GM19023 (cell line): ENCODE measurements around the gene TEAD3.

ENCODE experiments used
- ATAC-seq: cut with Tn5 transposase; IDR thresholded peaks from one replicate; pipeline ENCODE4 v1.9.1; 2021; ENCODE audit warnings: mild to moderate bottlenecking, moderate library complexity; ENCODE audit not compliant: unreplicated experiment

TEAD3 gene

DNA sequence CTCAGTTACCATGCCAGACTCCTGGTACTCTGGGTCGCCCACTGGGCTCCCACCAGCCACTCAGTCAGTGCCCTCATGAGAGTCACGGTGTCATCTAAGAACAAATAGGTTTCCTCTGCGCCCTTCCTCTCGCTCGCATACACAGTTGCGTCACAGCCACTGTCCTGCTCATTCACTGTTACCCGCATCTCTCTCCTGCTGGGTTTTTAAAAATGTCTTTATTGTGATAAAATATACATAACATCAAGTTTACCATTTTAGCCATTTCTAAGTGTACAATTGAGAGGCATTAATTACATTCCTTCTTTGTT lies 4.0 kb downstream of the TEAD3 start:
- no peak for ATAC-seq

GRCh38 chr6:35492258-35492973 lies 4.5 kb downstream of the TEAD3 start:
- no peak for ATAC-seq

DNA sequence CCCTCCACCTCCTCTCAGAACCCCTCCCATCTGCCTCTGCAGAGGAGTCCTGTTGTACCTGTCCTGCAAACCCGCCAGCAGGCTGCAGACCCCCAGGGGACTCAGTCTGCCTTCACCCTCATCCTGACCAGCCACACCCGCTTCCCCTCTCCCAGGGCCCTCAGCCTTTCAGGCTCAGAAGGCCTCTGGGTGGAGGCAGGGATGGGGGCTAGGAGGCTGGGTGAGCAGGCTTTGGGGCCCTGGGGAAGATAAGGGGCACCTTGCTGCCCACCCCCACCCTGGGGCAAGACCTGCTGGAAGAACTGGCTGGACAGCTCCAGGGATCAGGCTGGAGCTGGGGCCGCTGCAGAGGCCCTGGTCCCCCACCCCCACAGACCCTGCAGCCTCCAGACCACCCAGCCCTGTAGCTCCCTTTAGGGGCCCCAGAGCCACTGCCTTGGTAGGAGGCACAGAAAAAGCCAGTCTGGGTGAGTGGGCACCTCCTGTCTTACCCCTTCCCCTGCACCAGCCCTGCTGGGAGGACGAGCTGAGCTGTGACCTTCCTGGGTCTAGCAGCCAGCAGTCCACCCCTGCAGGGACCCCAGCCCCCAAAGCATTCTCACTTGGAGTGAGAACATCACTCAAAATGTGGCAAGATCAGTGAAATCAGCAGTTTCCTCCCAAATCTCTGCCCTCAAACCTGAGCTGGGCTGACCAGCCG lies 5.2 kb downstream of the TEAD3 start:
- no peak for ATAC-seq

DNA sequence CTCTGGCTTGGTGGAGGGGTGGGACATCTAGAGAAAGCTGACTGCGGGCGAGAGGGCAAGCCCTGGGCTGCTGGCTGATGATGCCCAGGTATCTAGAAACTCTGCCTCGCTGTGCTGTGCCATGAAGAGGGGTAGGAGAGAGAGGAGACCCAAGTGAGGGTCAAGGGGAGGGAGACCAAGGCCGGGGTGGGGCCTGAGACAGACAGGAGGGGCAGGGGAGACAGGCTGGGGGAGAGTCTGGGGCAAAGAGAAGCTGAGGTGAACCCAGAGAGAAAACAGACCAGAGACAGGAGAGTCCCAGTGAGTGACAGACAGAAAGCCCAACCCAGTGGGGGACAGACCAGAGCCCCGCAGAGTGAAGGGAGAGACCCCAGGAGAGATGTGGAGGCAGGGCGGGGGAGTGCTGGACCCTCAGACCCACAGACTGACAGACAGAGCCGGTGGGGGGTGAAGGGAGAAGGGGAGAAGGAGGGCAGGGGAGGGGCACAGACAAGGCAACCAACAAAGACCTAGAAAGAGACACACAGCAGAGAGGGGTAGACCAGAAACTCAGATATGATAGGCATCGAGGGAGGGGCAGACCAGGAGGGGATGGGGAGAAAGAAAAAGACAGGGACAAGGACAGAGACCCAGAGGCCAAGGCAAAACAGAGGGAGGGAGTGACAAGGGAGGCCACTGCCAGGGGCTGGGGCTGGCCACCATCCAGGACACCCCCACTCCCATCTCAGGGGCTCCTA lies 5.9 kb downstream of the TEAD3 start:
- ATAC-seq = no peak

- no peak for ATAC-seq
Measured at GRCh38 chr6:35489995-35490791, 6.7 kb downstream of the TEAD3 start.

- ATAC-seq = no peak
Measured at GRCh38 chr6:35489066-35489465, 7.8 kb downstream of the TEAD3 start.

DNA sequence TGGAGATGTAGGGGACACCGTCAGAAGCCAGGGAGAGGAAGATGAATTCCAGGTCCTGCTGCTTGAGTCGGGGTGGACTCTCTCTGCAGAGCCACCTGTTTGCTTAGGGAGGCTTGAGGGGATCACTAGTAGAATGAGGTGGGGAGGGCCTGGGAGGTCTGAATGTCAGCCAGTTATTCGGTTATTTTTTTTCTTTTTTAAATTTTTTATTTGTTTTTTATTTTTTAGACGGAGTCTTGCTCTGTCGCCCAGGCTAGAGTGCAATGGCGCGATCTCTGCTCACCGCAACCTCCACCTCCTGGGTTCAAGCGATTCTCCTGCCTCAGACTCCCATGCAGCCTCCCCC lies 8.4 kb downstream of the TEAD3 start:
- ATAC-seq = no peak

GRCh38 chr6:35487658-35488516 lies 9.0 kb downstream of the TEAD3 start:
- no peak for ATAC-seq

DNA sequence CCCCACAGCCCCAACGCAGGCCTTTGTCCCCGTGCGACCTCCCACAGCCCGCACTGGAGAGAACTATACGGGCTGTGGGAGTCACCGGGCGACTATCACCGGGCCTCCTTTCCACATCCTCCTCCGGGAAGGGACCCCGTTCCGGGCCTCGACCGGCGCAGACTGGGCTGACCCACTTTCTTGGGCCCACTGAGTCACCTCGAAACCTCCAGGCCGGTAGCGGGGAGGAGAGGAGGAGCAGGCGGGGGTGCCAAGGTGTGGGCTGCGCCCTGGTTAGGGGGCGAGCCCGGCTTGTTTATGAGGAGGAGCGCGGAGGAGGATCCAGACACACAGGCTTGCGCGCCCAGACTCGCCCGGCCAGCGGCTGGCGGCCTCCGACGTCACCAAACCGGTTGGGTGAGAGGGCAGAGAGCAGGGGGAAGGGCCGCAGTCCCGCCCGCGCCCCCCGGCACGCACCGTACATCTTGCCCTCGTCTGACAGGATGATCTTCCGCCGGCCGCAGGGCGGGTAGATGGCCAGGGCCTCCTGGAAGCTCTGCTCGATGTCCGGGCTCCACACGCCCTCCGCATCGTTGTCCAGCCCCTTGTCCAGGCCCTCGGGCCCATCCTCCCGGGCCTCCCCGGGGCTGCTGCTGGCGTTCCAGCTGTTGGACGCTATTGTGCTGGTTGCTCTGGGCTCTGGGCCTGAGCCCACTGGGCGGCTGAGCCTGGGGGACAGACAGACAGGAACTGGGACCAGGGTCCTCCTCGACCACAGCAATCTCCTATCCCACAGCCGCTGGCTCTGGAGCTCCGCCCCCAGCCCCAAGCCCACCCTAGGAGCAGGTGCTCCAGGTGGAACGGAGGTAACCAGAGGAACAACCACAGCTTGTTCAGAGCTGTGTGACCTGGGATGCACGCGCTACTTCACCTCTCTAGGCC lies 10.6 kb downstream of the TEAD3 start:
- no peak for ATAC-seq

DNA sequence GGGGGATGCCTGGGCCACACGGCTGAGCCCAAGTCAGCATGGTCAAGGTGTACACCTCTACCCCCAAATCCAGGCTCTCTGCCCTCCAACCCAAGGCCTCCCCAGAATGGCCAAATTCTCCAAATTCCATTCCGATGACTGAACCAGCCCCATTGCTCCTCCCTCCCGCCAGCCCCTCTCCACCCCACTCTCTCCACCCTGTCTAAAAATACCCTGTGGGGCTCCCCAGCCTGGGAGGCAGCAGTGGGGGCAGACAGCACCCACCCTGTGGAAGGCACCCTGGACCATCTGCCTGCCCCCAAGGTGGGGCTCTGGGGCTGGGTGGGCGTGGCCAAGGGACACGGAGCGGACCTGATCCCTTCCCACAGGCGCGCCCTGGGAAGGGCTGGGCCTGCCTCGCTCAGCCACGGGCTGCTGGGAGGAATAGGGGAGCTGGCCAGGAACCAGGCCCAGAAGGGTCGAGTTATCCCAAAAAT lies 11.4 kb downstream of the TEAD3 start:
- ATAC-seq = no peak

GRCh38 chr6:35484921-35485392 lies 11.9 kb downstream of the TEAD3 start:
- ATAC-seq = no peak

GRCh38 chr6:35483893-35484645 lies 12.8 kb downstream of the TEAD3 start:
- ATAC-seq = no peak

DNA sequence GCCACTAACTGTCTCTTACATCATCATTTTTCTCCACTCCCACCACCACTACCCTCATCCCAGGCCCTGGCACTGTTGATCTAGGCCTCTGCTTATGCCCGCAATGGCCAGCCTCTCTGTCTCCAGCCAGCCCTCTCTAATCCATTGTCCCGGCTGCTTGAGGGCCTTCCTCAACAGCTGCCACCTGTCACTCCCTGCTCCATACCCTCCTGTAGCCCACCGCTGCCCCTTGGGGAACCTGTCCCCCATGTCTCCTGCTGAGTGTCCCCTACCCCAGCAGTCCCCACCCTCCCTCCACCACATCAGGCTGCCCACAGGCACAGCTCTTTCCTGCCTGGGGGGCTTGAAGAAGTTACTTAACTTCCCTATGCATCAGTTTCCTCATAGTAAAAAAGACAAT lies 13.4 kb downstream of the TEAD3 start:
- no peak for ATAC-seq

GRCh38 chr6:35483062-35483461 lies 13.8 kb downstream of the TEAD3 start:
- no peak for ATAC-seq

DNA sequence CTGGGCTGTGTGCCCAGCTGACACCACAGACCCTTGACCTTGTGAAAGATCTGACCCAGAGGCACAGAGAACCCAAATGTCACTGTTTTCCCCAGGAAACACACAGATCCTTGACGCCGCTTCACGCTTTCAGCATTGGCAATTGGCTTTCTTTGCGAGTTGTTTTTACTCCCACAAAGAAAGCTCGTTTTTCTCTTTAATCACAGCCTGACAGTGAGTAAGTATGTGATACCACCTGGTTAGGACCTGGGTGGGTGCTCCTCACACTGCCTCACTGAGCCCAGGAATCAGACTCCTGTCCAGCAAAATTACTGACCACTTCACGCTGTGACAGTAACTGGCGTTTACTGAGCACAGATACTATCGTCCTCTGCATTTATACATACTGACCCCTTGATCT lies 15.7 kb downstream of the TEAD3 start:
- no peak for ATAC-seq

GRCh38 chr6:35480176-35480575 lies 16.7 kb downstream of the TEAD3 start:
- no peak for ATAC-seq

GRCh38 chr6:35478259-35478658 lies 18.6 kb downstream of the TEAD3 start:
- ATAC-seq = no peak

DNA sequence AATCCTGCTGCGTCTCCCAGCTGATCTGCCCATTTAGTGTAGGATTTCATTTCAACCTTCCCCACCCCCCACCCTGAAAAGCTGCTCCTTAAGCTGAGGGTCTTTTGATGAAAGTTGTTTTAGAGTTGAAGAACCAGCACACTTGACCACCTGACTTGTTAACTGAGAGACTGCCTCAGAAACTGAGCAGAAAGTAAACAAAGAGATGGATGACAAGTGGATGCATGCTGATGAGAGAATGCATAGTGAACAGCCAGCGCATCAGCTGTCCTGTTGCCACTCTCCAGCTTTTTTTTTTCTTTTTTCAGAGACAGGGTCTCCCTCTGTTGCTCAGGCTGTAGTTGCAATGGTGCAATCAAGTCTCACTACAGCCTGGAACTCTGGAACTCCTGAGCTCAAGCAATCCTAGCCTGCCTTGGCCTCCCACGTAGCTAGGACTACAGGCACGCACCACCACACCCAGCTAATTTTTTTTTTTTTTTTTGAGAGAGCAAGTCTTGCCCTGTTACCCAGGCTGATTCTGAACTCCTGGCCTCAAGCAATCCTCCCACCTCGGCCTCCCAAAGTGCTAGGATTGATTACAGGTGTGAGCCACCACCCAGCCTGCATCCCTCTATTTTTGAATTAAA lies 19.2 kb downstream of the TEAD3 start:
- no peak for ATAC-seq
